ENCODE measurements around the gene ETV6. TPM values are rescaled to one million over a fixed set of nuclear protein-coding genes. Genes with fewer than 3 reads are reported as not detected.

Gene ETV6
- total and polyA plus RNA-seq, 8 donors, result 5.1 to 31.6 (median 18.2) TPM

GRCh38 chr12:11730299-11731041 lies 81.0 kb downstream of the ETV6 start:
- DNase-seq (peak in 5 of 6 donors; percentile 67 to 87 (median 84)), FAIRE-seq (no peak), ATAC-seq (peak; percentile 79 to 85 (median 84))
- 29% methylated on average over 8 of the region's 8 CpGs for WGBS, 2 donors
- Histone ChIP-seq H3K4me1 (peaks cover 36 to 66% (median 46%) of the 10 kb centered on the region in 3 donors), H3K9me3 (no peaks in the 10 kb centered on the region), H3K36me3 (no peaks in the 10 kb centered on the region), H3K27me3 (no peaks in the 10 kb centered on the region), H3K4me3 (peak overlapping the region in 1 of 4 donors; percentile 11), H3K27ac (peak overlapping the region; percentile 49 to 86 (median 70))
- intact Hi-C loops (cut with DNase I), result no loop called here
- no peak for TF ChIP-seq CTCF (IDR thresholded peaks at IDR 0.05)

GRCh38 chr12:11731042-11731357 lies 81.5 kb downstream of the ETV6 start:
- peaks cover 36 to 60% (median 46%) of the 10 kb centered on the region in 3 donors for H3K4me1 ChIP-seq
- DNase-seq (no peak), ATAC-seq (no peak), FAIRE-seq (no peak)
- intact Hi-C loops (cut with DNase I), result no loop called here
- TF ChIP-seq CTCF (IDR thresholded peaks at IDR 0.05), result no peak
- no peaks in the 10 kb centered on the region for H3K36me3 ChIP-seq
- no peaks in the 10 kb centered on the region for H3K27me3 ChIP-seq
- peak overlapping the region; percentile 49 to 86 (median 70) for H3K27ac ChIP-seq
- WGBS, 2 donors, result 35% methylated on average over 1 of the region's 1 CpG
- no peaks in the 10 kb centered on the region for H3K9me3 ChIP-seq
- peak overlapping the region in 1 of 4 donors; percentile 11 for H3K4me3 ChIP-seq

DNA sequence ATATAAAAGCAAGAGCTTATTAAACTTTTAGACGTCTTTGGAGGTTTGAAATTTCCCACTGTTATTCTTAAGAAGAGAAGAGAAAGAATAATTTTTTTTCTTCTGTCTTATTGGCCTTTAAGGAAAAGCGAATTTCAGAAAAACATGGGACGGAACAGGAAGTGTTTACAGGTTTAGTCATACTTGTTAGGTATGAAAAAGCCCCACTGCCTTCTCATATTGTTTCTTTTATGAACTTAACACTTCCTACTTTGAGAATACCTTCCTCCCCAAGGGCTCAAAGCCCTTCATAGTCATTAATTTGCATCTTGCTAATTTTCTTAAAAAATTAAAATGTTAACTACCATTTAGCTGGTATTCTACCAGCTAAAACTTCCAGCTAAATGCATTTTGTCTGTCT lies 82.0 kb downstream of the ETV6 start:
- Histone ChIP-seq H3K27ac (peak overlapping the region; percentile 49 to 86 (median 70)), H3K36me3 (no peaks in the 10 kb centered on the region), H3K9me3 (no peaks in the 10 kb centered on the region), H3K4me1 (peaks cover 36 to 56% (median 46%) of the 10 kb centered on the region in 3 donors), H3K27me3 (no peaks in the 10 kb centered on the region), H3K4me3 (no peak overlapping the region)
- ATAC-seq, result peak in 1 of 4 donors; percentile 31
- intact Hi-C loops (cut with DNase I), result no loop called here
- TF ChIP-seq CTCF (IDR thresholded peaks at IDR 0.05), result no peak
- no peak for DNase-seq
- FAIRE-seq, result peak; percentile 51
- WGBS, 2 donors, result 26% methylated on average over 3 of the region's 3 CpGs

- FAIRE-seq (no peak), ATAC-seq (no peak), DNase-seq (no peak)
- H3K27me3 ChIP-seq, result no peaks in the 10 kb centered on the region
- H3K9me3 ChIP-seq, result no peaks in the 10 kb centered on the region
- intact Hi-C loops (cut with DNase I), result no loop called here
- no peak overlapping the region for H3K4me3 ChIP-seq
- no peak for TF ChIP-seq CTCF (IDR thresholded peaks at IDR 0.05)
- H3K27ac ChIP-seq, result peak overlapping the region; percentile 49 to 86 (median 70)
- H3K4me1 ChIP-seq, result peaks cover 36 to 52% (median 46%) of the 10 kb centered on the region in 3 donors
- WGBS, 2 donors, result 73 to 75% methylated on average over 5 of the region's 5 CpGs
- no peaks in the 10 kb centered on the region for H3K36me3 ChIP-seq
These were observed 82.5 kb downstream of the ETV6 start for GRCh38 chr12:11732023-11732422.

DNA sequence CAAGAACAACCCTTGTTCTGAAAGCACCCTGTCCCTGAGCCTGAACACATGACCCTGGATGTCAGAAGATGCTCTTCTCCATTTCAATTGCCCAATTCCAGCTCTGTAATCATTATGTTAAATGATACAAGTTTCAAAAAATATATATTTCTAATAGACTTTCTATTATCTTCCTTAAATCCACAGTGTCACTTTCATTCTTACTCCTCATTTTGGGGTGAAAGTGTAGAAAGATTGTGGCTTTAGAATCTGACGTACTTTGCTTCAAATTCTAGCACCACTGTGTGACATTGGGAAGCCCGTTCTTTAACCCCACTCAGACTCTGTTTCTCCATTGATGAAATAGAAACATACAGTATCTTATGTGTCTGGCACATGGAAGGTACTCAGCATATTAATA lies 83.2 kb downstream of the ETV6 start:
- intact Hi-C loops (cut with DNase I), result no loop called here
- WGBS, 2 donors, result 94 to 97% methylated on average over 2 of the region's 2 CpGs
- no peak for ATAC-seq

More for the DNA sequence above, 83.2 kb downstream of the ETV6 start:
- FAIRE-seq (no peak), DNase-seq (no peak)
- Histone ChIP-seq H3K4me3 (no peak overlapping the region), H3K36me3 (no peaks in the 10 kb centered on the region), H3K9me3 (no peaks in the 10 kb centered on the region), H3K27ac (peak overlapping the region in 3 of 4 donors; percentile 60 to 86 (median 79)), H3K27me3 (no peaks in the 10 kb centered on the region), H3K4me1 (peaks cover 36 to 49% (median 44%) of the 10 kb centered on the region in 3 donors)
- no peak for TF ChIP-seq CTCF (IDR thresholded peaks at IDR 0.05)
